Spleen (tissue), 11 donors: ENCODE results near the gene EFNB2. TPM values are rescaled to one million over a fixed set of nuclear protein-coding genes. Genes with fewer than 3 reads are reported as not detected.
A peak's percentile ranks its signal among the peaks of the same experiment; 100 is the strongest.

ENCODE experiments used
- DNase-seq: peaks from one replicate; pipeline ENCODE4 v3.0.0-alpha.2; 2020
- H3K27ac ChIP-seq, 8 donors: fragments of 200-600 bp; sonication (generic) in 7 of 8; 1 replicate in 4 of 8; 2 replicates in 4 of 8; pipeline versions ENCODE4 v1.5.0 to v1.8.0; 2016 to 2021; ENCODE audit warnings: inconsistent platforms in 4 of 8, mild to moderate bottlenecking in 4 of 8, moderate library complexity in 1 of 8
- H3K27me3 ChIP-seq, 7 donors: fragments of 200-600 bp; sonication (generic) in 6 of 7; replicated peaks in 1 of 7; 1 replicate in 4 of 7; 2 replicates in 3 of 7; pipeline versions ENCODE4 v1.5.0 to v1.8.0; 2016 to 2021; ENCODE audit warnings: inconsistent platforms in 3 of 7, mild to moderate bottlenecking in 1 of 7
- H3K36me3 ChIP-seq, 6 donors: fragments of 200-600 bp; sonication (generic) in 5 of 6; 1 replicate in 4 of 6; 2 replicates in 2 of 6; pipeline versions ENCODE4 v1.5.0 to v1.8.0; 2016 to 2021; ENCODE audit warnings: inconsistent platforms in 2 of 6
- H3K4me1 ChIP-seq, 6 donors: fragments of 200-600 bp; sonication (generic) in 5 of 6; 1 replicate in 3 of 6; 2 replicates in 3 of 6; pipeline versions ENCODE4 v1.5.0 to v1.8.0; 2016 to 2021; ENCODE audit warnings: inconsistent platforms in 3 of 6
- H3K4me3 ChIP-seq, 8 donors: fragments of 200-600 bp; sonication (generic) in 7 of 8; 1 replicate in 4 of 8; 2 replicates in 4 of 8; pipeline versions ENCODE4 v1.5.0 to v1.8.0; 2016 to 2021; ENCODE audit warnings: inconsistent platforms in 4 of 8, mild to moderate bottlenecking in 4 of 8, moderate library complexity in 2 of 8
- H3K9me3 ChIP-seq, 8 donors: fragments of 200-600 bp; sonication (generic) in 7 of 8; 1 replicate in 4 of 8; 2 replicates in 4 of 8; pipeline versions ENCODE4 v1.5.0 to v1.8.0; 2016 to 2021; ENCODE audit warnings: inconsistent platforms in 4 of 8
- POLR2A ChIP-seq, 3 donors: fragments of 450-650 bp; IDR thresholded peaks; one replicate each; pipeline ENCODE4 v1.5.1; 2017; ENCODE audit warnings: antibody characterized with exemption in 3 of 3, mild to moderate bottlenecking in 1 of 3
- POLR2AphosphoS5 ChIP-seq, 3 donors: sonication (generic); formaldehyde crosslinking; IDR thresholded peaks; one replicate each; pipeline ENCODE4 v1.5.1; 2017; ENCODE audit warnings: antibody characterized with exemption in 3 of 3
- WGBS, 5 donors: extraction: QIAGEN DNeasy Blood & Tissue Kit in 3 of 5; methylation state at CpG; one replicate each; pipeline versions ENCODE4 v1.1.5 to v1.1.7; 2013 to 2018; 5-methylcytosine and 5-hydroxymethylcytosine counted together
- intact Hi-C: fragments of 100-400 bp; cut with DNase I; formaldehyde crosslinking; loops from one replicate; pipeline ENCODE4 v1.15.0; 2023; ENCODE audit warnings: low total_unique reads
- polyA plus RNA-seq, 3 donors: library from polyadenylated mRNA; stranded (reverse); fragments of 200-250 nt; gene quantifications; one replicate each; pipeline ENCODE4 v1.2.1, GENCODE V29; 2013
- total RNA-seq, 7 donors: library from RNA; depleted of rRNA in 3 of 7; stranded (reverse); fragments of >200 nt in 3 of 7; fragmentation: NEBNext Ultra II Directional in 4 of 7; extraction: Animal tissue kit (Norgen Biotek cat#: 25700) in 4 of 7; gene quantifications; one replicate each; pipeline versions ENCODE4 v1.1.0 to v1.2.1, GENCODE V29; 2016 to 2021
- TF ChIP-seq, protein P1 (sequence below), 11 experiments: fragments of 200-600 bp in 7 of 11; fragments of 450-650 bp in 4 of 11; sonication (generic) in 4 of 11; IDR thresholded peaks in 8 of 11; conservative IDR thresholded peaks in 3 of 11; 1 replicate in 7 of 11; 2 replicates in 4 of 11; pipeline versions ENCODE4 v1.4.0 to v1.8.0; 2016 to 2021; ENCODE audit warnings: antibody characterized with exemption in 11 of 11, inconsistent platforms in 4 of 11, mild to moderate bottlenecking in 1 of 11
- donor health status: healthy with polysubstance abuse.
- donor health status: DM: no; HTN: no; CAD: no; lungs with moderate emphysema.
- donor health status: DM: no; HTN: no; CAD: no.
- donor health status: Bipolar disorder and iron deficiency.
- donor health status: healthy.
- donor health status: DM: no; HTN: no; CAD: no.
- donor health status: DM: yes; HTN: yes; CAD: no.

EFNB2 gene
- total and polyA plus RNA-seq, 10 donors = 2.9 to 22.9 (median 16.0) TPM

DNA sequence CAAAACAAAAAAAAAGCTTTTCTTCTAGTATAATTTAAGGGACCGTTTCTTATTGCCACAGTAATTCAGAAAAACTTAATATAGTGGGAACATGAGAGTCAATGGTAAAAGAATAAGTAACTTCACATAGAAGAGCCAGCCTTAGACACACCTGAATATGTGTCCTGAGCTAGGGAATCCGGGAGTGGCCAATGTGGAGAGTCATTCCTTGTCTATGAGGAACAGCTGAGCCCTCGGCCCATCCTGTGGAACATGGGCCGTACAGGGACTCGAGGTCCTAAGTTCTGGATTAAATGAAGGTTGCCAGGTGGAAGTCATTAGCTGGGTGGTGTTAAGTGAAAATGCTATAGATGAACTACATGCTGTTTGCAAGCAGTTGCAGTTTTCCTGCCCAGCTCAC lies 32.2 kb downstream of the EFNB2 start:
- Histone ChIP-seq H3K27ac (no peak overlapping the region), H3K27me3 (peaks cover 0 to 8% (median 0%) of the 10 kb centered on the region in 7 donors), H3K4me3 (no peak overlapping the region), H3K4me1 (peaks cover 0 to 27% (median 4%) of the 10 kb centered on the region in 6 donors), H3K36me3 (no peaks in the 10 kb centered on the region), H3K9me3 (no peaks in the 10 kb centered on the region)
- TF ChIP-seq, protein P1, sequence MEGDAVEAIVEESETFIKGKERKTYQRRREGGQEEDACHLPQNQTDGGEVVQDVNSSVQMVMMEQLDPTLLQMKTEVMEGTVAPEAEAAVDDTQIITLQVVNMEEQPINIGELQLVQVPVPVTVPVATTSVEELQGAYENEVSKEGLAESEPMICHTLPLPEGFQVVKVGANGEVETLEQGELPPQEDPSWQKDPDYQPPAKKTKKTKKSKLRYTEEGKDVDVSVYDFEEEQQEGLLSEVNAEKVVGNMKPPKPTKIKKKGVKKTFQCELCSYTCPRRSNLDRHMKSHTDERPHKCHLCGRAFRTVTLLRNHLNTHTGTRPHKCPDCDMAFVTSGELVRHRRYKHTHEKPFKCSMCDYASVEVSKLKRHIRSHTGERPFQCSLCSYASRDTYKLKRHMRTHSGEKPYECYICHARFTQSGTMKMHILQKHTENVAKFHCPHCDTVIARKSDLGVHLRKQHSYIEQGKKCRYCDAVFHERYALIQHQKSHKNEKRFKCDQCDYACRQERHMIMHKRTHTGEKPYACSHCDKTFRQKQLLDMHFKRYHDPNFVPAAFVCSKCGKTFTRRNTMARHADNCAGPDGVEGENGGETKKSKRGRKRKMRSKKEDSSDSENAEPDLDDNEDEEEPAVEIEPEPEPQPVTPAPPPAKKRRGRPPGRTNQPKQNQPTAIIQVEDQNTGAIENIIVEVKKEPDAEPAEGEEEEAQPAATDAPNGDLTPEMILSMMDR (IDR thresholded peaks at IDR 0.05 in 8 of 11, conservative IDR thresholded peaks at IDR 0.05 in 3 of 11) = no peak
- TF ChIP-seq POLR2A (IDR thresholded peaks at IDR 0.05) (no peak), POLR2AphosphoS5 (IDR thresholded peaks at IDR 0.05) (no peak)
- no peak for DNase-seq
- WGBS, 5 donors = 86 to 92% (median 87%) methylated on average over 5 of the region's 5 CpGs
- intact Hi-C loops = no loop called here

DNA sequence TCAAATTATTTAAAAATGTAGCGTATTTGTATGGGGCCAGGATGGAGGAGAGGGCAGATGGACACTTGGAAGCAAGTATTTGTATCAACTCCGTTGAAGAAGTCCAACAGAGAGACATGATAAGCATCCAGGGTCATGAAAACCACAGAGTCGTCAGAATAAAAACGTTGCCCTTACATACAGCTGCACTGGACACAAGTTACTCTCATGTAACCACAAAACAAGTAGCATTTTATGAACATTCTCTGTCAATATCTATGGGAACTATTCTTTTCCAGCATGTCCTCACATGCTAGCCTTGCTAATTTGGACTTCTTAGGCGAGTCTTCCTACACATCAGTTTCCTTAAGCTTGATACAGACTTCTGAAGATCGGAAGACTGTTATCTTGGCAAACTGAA lies 35.0 kb downstream of the EFNB2 start:
- Histone ChIP-seq H3K27me3 (peaks cover 0 to 20% (median 0%) of the 10 kb centered on the region in 7 donors), H3K4me3 (no peak overlapping the region), H3K27ac (no peak overlapping the region), H3K9me3 (no peaks in the 10 kb centered on the region), H3K4me1 (peaks cover 0 to 45% (median 9%) of the 10 kb centered on the region in 6 donors), H3K36me3 (no peaks in the 10 kb centered on the region)
- intact Hi-C loops = no loop called here
- DNase-seq = no peak
- WGBS, 5 donors = 74 to 82% (median 78%) methylated on average over 6 of the region's 6 CpGs
- TF ChIP-seq, protein P1 (IDR thresholded peaks at IDR 0.05 in 8 of 11, conservative IDR thresholded peaks at IDR 0.05 in 3 of 11) = no peak
- TF ChIP-seq POLR2A (IDR thresholded peaks at IDR 0.05) = no peak
- TF ChIP-seq POLR2AphosphoS5 (IDR thresholded peaks at IDR 0.05) = no peak

DNA sequence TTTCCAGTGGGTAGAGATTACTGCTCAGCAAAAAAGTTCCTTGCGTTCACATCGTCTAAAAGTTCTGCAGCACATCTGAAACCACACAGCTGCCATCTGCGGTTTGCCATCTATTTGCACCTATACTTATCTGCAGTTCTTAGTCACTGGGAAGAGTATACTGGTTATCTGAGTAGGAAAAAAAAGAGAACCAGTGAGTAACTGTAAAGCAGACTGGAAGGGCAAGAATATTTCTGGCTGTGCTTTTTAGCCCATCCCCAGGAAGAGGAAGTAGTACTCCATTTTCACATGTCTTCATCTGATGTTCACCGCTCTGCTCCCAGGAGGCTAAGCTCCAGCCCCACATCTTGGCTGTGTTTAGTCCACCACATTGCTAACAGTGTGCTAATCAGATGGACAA lies 35.6 kb downstream of the EFNB2 start:
- Histone ChIP-seq H3K36me3 (no peaks in the 10 kb centered on the region), H3K4me1 (peaks cover 0 to 45% (median 9%) of the 10 kb centered on the region in 6 donors), H3K9me3 (no peaks in the 10 kb centered on the region), H3K4me3 (no peak overlapping the region), H3K27me3 (peaks cover 0 to 20% (median 0%) of the 10 kb centered on the region in 7 donors), H3K27ac (no peak overlapping the region)
- 34 to 46% (median 37%) methylated on average over 4 of the region's 4 CpGs for WGBS, 5 donors
- intact Hi-C loops = no loop called here
- TF ChIP-seq POLR2AphosphoS5 (IDR thresholded peaks at IDR 0.05) (no peak), POLR2A (IDR thresholded peaks at IDR 0.05) (no peak)
- TF ChIP-seq, protein P1 (IDR thresholded peaks at IDR 0.05 in 8 of 11, conservative IDR thresholded peaks at IDR 0.05 in 3 of 11) = no peak
- DNase-seq = no peak

DNA sequence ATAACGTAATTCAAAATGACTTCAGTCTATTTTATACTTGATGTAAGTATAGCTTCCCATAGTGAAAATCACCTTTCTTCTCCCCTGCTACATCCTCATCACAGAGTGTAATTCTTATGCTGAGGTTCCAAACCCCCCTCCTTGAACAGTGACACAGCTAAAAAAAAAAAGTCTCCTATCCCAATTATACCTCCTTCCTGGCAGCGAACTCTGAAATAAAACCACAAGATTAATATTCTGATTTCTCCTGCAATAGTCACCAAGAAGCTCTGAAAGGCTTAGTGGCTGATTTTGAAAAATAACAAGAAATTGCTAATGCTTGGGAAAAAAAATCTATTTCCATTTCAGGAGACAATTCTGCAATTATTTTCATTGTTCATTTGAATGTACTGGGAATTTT lies 36.3 kb downstream of the EFNB2 start:
- Histone ChIP-seq H3K36me3 (no peaks in the 10 kb centered on the region), H3K4me1 (peaks cover 0 to 46% (median 9%) of the 10 kb centered on the region in 6 donors), H3K9me3 (no peaks in the 10 kb centered on the region), H3K27ac (peak overlapping the region in 1 of 8 donors; percentile 39), H3K4me3 (no peak overlapping the region), H3K27me3 (peaks cover 0 to 26% (median 0%) of the 10 kb centered on the region in 7 donors)
- DNase-seq = no peak
- WGBS, 5 donors = 36 to 63% (median 50%) methylated on average over 2 of the region's 2 CpGs
- intact Hi-C loops = no loop called here
- TF ChIP-seq POLR2A (IDR thresholded peaks at IDR 0.05) = no peak
- TF ChIP-seq, protein P1 (IDR thresholded peaks at IDR 0.05 in 8 of 11, conservative IDR thresholded peaks at IDR 0.05 in 3 of 11) = no peak
- no peak for TF ChIP-seq POLR2AphosphoS5 (IDR thresholded peaks at IDR 0.05)
